ENCODE measurements around the gene TESK2. TPM values are rescaled to one million over a fixed set of nuclear protein-coding genes. Genes with fewer than 3 reads are reported as not detected.

The TESK2 gene
- polyA plus RNA-seq, 1 donor (not counting 4 experiments of a cell fraction or from before 2014, with no cell fraction given), result 2.0 TPM

DNA sequence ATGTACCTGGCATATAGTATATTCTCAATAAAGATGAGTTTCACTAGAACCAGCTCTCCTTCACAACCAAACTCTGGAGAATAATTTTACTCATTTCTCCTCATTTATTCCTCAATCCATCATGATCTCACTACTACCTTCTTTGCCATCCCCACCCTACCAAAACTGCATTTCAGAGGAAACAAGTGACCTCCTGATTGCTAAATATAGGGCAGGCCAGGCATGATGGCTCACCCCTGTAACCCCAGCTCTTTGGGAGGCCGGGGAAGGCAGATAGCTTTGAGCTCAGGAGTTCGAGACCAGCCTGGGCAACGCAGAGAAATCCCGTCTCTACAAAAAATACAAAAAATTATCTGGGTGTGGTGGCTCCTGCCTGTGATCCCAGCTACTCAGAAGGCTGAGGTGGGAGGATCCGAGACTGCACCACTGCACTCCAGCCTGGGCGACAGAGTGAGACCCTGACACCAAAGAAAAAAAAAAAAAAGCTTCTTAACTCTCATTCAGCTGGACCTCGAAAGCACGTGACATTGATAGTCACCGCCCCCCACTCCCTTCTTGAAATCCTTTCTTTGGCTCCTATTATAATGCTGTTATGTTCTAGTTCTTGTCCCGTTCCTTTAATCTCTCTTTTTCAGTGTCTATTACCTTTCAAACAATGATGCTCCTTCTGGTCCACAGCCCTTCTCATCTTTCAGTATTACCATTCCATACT is 2.1 kb downstream of the TESK2 start:
- H3K4me3 ChIP-seq (ENCODE audit: control insufficient read depth in 2 of 3, extremely low read depth in 1 of 3, insufficient read depth in 2 of 3, low read depth in 1 of 3, low read length in 3 of 3), result no peak overlapping the region
- dilution Hi-C loops (cut with MboI; ENCODE audit: extremely low pct_ligation_motif_present, low sequenced_read_pairs), result no loop called here
- H3K36me3 ChIP-seq (ENCODE audit: control insufficient read depth in 2 of 2, extremely low read depth in 1 of 2, insufficient read depth in 2 of 2, low read length in 2 of 2), result no peaks in the 10 kb centered on the region
- peak overlapping the region; percentile 99 for H3K4me2 ChIP-seq (ENCODE audit: control insufficient read depth, extremely low read depth, insufficient read depth, low read depth, low read length)
- DNase-seq (ENCODE audit: low read depth, low spot score), result no peak
- no peak overlapping the region for H3K9ac ChIP-seq (ENCODE audit: control insufficient read depth, extremely low read depth, insufficient read depth, low read length)
- no peak overlapping the region for H2AFZ ChIP-seq (ENCODE audit: control insufficient read depth, low read length)
- H3K4me1 ChIP-seq (ENCODE audit: control insufficient read depth, extremely low read depth, insufficient read depth, low read length), result peaks cover 12% of the 10 kb centered on the region
- no peaks in the 10 kb centered on the region for H3K79me2 ChIP-seq (ENCODE audit: control insufficient read depth, insufficient read depth, low read length)
- no peak overlapping the region for H3K27ac ChIP-seq (ENCODE audit: control insufficient read depth, insufficient read depth, low read length)
- FAIRE-seq, result no peak
- no peaks in the 10 kb centered on the region for H3K9me1 ChIP-seq (ENCODE audit: control insufficient read depth, extremely low read depth, insufficient read depth, low read length)
- H4K20me1 ChIP-seq (ENCODE audit: control insufficient read depth, extremely low read depth, insufficient read depth, low read length), result no peaks in the 10 kb centered on the region
- no peaks in the 10 kb centered on the region for H3K9me3 ChIP-seq (ENCODE audit: control insufficient read depth, low read depth, low read length)
- H3K27me3 ChIP-seq (ENCODE audit: control insufficient read depth, extremely low read depth, insufficient read depth, low read length), result no peaks in the 10 kb centered on the region
- TF ChIP-seq EZH2 (IDR thresholded peaks at IDR 0.05; ENCODE audit: low read length), result no peak
- TF ChIP-seq, protein P1, sequence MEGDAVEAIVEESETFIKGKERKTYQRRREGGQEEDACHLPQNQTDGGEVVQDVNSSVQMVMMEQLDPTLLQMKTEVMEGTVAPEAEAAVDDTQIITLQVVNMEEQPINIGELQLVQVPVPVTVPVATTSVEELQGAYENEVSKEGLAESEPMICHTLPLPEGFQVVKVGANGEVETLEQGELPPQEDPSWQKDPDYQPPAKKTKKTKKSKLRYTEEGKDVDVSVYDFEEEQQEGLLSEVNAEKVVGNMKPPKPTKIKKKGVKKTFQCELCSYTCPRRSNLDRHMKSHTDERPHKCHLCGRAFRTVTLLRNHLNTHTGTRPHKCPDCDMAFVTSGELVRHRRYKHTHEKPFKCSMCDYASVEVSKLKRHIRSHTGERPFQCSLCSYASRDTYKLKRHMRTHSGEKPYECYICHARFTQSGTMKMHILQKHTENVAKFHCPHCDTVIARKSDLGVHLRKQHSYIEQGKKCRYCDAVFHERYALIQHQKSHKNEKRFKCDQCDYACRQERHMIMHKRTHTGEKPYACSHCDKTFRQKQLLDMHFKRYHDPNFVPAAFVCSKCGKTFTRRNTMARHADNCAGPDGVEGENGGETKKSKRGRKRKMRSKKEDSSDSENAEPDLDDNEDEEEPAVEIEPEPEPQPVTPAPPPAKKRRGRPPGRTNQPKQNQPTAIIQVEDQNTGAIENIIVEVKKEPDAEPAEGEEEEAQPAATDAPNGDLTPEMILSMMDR (optimal IDR thresholded peaks at IDR 0.05 in 1 of 3, IDR thresholded peaks at IDR 0.05 in 1 of 3, conservative IDR thresholded peaks at IDR 0.05 in 1 of 3; ENCODE audit: extremely low read depth in 1 of 3, insufficient read depth in 2 of 3, low read length in 3 of 3), result no peak

DNA sequence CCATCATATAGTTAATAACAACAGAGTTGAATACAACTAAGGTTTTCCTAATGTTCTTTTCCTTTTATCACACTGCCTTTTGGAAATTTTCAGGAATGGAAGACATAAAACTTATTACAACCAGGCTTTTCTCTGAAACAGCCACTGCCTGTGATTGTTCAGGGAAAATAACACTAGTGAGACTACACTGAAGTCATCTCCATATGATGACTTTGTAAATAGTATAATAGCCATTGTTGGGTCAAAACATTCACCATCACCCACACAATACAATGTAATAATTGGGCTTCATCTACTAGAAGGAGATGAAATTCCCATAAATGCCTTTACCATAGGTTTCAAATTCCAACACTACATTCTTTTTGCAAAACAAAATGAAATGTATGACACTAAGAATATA is 5.0 kb downstream of the TESK2 start:
- H3K4me1 ChIP-seq (ENCODE audit: control insufficient read depth, extremely low read depth, insufficient read depth, low read length), result peaks cover 6% of the 10 kb centered on the region
- H4K20me1 ChIP-seq (ENCODE audit: control insufficient read depth, extremely low read depth, insufficient read depth, low read length), result no peaks in the 10 kb centered on the region
- H3K9me1 ChIP-seq (ENCODE audit: control insufficient read depth, extremely low read depth, insufficient read depth, low read length), result no peaks in the 10 kb centered on the region
- no peaks in the 10 kb centered on the region for H3K36me3 ChIP-seq (ENCODE audit: control insufficient read depth in 2 of 2, extremely low read depth in 1 of 2, insufficient read depth in 2 of 2, low read length in 2 of 2)
- H3K4me2 ChIP-seq (ENCODE audit: control insufficient read depth, extremely low read depth, insufficient read depth, low read depth, low read length), result no peak overlapping the region
- H3K79me2 ChIP-seq (ENCODE audit: control insufficient read depth, insufficient read depth, low read length), result no peaks in the 10 kb centered on the region
- no peaks in the 10 kb centered on the region for H3K9me3 ChIP-seq (ENCODE audit: control insufficient read depth, low read depth, low read length)
- H3K27me3 ChIP-seq (ENCODE audit: control insufficient read depth, extremely low read depth, insufficient read depth, low read length), result no peaks in the 10 kb centered on the region
- TF ChIP-seq EZH2 (IDR thresholded peaks at IDR 0.05; ENCODE audit: low read length), result no peak
- TF ChIP-seq, protein P1 (optimal IDR thresholded peaks at IDR 0.05 in 1 of 3, IDR thresholded peaks at IDR 0.05 in 1 of 3, conservative IDR thresholded peaks at IDR 0.05 in 1 of 3; ENCODE audit: extremely low read depth in 1 of 3, insufficient read depth in 2 of 3, low read length in 3 of 3), result no peak
- no peak overlapping the region for H3K9ac ChIP-seq (ENCODE audit: control insufficient read depth, extremely low read depth, insufficient read depth, low read length)
- no peak for DNase-seq (ENCODE audit: low read depth, low spot score)
- dilution Hi-C loops (cut with MboI; ENCODE audit: extremely low pct_ligation_motif_present, low sequenced_read_pairs), result no loop called here
- H3K27ac ChIP-seq (ENCODE audit: control insufficient read depth, insufficient read depth, low read length), result no peak overlapping the region
- H3K4me3 ChIP-seq (ENCODE audit: control insufficient read depth in 2 of 3, extremely low read depth in 1 of 3, insufficient read depth in 2 of 3, low read depth in 1 of 3, low read length in 3 of 3), result no peak overlapping the region
- FAIRE-seq, result no peak
- H2AFZ ChIP-seq (ENCODE audit: control insufficient read depth, low read length), result no peak overlapping the region

Data from keratinocyte (primary cell).